Thoracic aorta (tissue), 2 donors: ENCODE results near the gene CFAP99. TPM values are rescaled to one million over a fixed set of nuclear protein-coding genes. Genes with fewer than 3 reads are reported as not detected.

Experiments
- ATAC-seq: fragments of 150-250 bp; one replicate; pipeline ENCODE4 v1.8.0; 2017; ENCODE audit warnings: low read depth; ENCODE audit not compliant: insufficient number of reproducible peaks, low FRiP score
- DNase-seq: peaks from one replicate; pipeline ENCODE4 v3.0.0-alpha.2; 2020; ENCODE audit warnings: low spot score
- H3K27ac ChIP-seq, 2 donors: fragments of 200-600 bp; sonication (generic); 1 replicate in 1 of 2; 2 replicates in 1 of 2; pipeline ENCODE4 v1.5.1; 2016; ENCODE audit warnings: mild to moderate bottlenecking in 2 of 2, moderate library complexity in 2 of 2
- H3K27me3 ChIP-seq: fragments of 200-600 bp; sonication (generic); replicated peaks from 2 replicates; pipeline ENCODE4 v1.6.0; 2016; ENCODE audit warnings: mild to moderate bottlenecking; ENCODE audit not compliant: insufficient read depth
- H3K36me3 ChIP-seq: fragments of 200-600 bp; sonication (generic); one replicate; pipeline ENCODE4 v1.5.1; 2016
- H3K4me1 ChIP-seq, 2 donors: fragments of 200-600 bp; sonication (generic); 1 replicate in 1 of 2; 2 replicates in 1 of 2; pipeline versions ENCODE4 v1.5.1 to v1.6.0; 2016; ENCODE audit warnings: low read depth in 2 of 2, mild to moderate bottlenecking in 1 of 2; ENCODE audit not compliant: control insufficient read depth in 1 of 2
- H3K4me3 ChIP-seq: fragments of 200-600 bp; sonication (generic); 2 replicates; pipeline ENCODE4 v1.5.1; 2016; ENCODE audit warnings: mild to moderate bottlenecking
- H3K9me3 ChIP-seq: fragments of 200-600 bp; sonication (generic); 2 replicates; pipeline ENCODE4 v1.5.1; 2016
- total RNA-seq, 2 donors: library from RNA; depleted of rRNA; stranded (reverse); fragments of >200 nt; gene quantifications; one replicate each; pipeline versions ENCODE4 v1.1.0 to v1.2.3, GENCODE V29; 2016
- TF ChIP-seq, protein P1 (sequence below): fragments of 200-600 bp; sonication (generic); IDR thresholded peaks from one replicate; pipeline ENCODE4 v1.5.1; 2019; ENCODE audit warnings: antibody characterized with exemption

Gene CFAP99
- total RNA-seq, 2 donors from 2014 or later: not detected

DNA sequence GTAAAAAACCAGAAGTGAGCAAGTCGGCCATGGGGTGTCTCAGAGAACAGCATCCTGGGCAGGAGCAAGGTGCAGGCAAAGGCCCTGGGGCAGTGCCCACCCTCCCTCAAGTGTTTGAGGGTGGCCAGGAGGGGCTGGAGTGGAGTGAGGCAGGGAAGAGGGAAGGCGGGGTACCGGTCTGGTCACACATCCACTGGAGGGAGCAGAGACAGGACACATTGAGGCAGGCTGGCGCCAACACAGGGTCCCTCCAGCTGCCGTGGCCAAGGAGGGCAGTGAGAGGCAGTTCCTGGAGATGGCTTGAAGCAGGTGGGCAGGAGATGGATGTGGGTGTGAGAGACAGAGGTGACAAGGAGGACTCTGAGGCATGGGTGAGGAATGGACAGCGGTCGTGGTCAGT is 29.8 kb downstream of the CFAP99 start:
- Histone ChIP-seq H3K36me3 (no peaks in the 10 kb centered on the region), H3K9me3 (no peaks in the 10 kb centered on the region), H3K27me3 (no peaks in the 10 kb centered on the region), H3K4me3 (no peak overlapping the region), H3K27ac (no peak overlapping the region), H3K4me1 (no peaks in the 10 kb centered on the region)
- DNase-seq (no peak), ATAC-seq (no peak)
- TF ChIP-seq, protein P1, sequence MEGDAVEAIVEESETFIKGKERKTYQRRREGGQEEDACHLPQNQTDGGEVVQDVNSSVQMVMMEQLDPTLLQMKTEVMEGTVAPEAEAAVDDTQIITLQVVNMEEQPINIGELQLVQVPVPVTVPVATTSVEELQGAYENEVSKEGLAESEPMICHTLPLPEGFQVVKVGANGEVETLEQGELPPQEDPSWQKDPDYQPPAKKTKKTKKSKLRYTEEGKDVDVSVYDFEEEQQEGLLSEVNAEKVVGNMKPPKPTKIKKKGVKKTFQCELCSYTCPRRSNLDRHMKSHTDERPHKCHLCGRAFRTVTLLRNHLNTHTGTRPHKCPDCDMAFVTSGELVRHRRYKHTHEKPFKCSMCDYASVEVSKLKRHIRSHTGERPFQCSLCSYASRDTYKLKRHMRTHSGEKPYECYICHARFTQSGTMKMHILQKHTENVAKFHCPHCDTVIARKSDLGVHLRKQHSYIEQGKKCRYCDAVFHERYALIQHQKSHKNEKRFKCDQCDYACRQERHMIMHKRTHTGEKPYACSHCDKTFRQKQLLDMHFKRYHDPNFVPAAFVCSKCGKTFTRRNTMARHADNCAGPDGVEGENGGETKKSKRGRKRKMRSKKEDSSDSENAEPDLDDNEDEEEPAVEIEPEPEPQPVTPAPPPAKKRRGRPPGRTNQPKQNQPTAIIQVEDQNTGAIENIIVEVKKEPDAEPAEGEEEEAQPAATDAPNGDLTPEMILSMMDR: no peak

DNA sequence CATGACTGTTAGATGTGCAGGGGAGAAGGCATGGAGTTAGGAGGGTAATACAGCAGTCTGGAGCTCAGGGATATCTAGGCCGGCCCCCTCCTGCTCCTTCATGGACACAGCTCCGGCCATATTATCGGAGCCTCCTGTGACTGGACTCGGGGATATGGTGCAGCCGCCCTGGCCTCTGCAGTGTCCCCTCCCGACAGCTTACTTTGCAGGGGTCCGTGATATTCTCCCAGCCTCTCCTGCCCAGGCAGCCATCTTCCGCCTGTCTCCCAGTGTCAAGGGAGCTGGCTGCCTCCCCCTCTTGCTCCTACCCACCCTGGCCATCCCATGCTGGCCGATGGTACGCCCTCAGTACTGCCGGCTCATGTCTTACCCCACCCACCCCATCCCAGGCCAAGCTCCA is 30.3 kb downstream of the CFAP99 start:
- Histone ChIP-seq H3K4me1 (no peaks in the 10 kb centered on the region), H3K27me3 (no peaks in the 10 kb centered on the region), H3K36me3 (no peaks in the 10 kb centered on the region), H3K27ac (no peak overlapping the region), H3K9me3 (no peaks in the 10 kb centered on the region), H3K4me3 (no peak overlapping the region)
- TF ChIP-seq, protein P1: no peak
- no peak for DNase-seq
- no peak for ATAC-seq

DNA sequence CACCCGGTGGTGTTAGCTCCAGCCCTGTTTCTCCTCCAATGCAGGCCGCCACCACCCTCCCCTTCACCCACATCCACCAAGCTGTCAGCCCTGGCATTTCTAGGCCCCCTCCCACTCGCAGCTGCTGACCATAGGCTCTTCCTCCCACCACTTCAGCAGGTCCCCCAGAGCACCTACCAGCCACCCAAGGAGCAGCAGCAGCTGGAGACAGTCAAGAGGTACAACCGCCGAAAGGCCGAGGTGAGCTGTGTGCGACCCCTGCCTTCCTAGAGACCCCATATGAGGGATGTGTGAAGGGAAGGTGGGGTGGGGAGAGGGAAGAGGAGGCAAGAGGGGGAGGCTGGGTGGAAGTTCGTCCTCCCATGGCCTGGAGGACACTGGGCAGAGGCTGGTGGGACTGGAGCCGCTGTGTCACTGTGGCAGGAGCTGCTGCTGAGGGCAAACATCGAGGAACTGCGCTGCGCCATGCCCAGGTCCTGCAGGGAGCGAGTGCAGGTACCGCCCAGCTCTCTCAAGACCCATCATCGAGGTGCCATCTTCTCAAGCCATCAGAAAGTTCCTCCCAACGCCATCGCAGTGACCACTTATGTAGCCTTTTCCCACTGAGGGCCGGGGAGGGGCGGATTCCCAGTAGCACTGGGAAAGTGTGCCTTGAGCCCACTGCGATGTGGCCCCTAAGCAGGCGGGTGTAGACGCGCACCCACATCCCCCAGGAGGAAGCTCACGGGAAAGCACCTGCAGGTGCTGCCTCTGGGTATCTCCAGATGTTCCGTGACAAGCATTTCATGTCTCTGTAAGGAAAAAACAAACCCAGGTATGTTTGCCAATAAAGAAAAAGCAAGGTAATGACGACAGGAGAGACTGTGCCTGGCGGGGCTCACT is 31.0 kb downstream of the CFAP99 start:
- no peaks in the 10 kb centered on the region for H3K9me3 ChIP-seq
- ATAC-seq (no peak), DNase-seq (no peak)
- no peaks in the 10 kb centered on the region for H3K27me3 ChIP-seq
- H3K27ac ChIP-seq: no peak overlapping the region
- TF ChIP-seq, protein P1: no peak
- no peaks in the 10 kb centered on the region for H3K4me1 ChIP-seq
- no peak overlapping the region for H3K4me3 ChIP-seq
- H3K36me3 ChIP-seq: no peaks in the 10 kb centered on the region

DNA sequence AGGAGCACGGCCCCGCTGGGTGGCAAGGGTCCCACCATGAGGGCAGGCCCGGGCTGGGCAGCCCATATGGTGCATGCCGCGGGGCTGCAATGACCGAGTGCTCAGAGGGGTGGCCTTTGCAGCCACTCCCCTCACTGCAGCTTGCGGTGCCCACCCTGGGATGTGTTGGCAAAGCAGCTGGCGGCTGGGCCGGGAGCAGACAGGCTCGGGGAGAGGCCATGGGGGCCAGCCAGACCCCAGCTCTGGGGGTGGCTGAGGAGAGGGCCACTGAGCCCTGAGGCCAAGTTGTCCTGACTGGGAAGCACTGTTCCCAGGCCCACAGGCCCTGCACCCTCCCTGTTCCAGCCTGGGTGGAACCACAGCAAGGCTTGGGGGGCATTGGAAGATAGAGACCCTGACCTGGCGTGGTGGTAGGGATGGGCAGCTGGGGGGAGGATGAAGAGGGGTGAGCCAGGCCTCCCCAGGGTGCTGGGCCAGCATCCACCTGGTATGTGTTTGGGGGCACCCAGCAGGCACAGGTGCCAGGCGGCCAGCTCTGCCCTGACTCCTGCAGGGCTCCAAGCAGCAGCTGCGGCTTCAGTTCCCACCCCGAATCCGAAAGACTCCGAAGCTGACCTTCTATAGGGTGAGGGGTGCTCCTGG is 31.8 kb downstream of the CFAP99 start:
- no peaks in the 10 kb centered on the region for H3K36me3 ChIP-seq
- no peak overlapping the region for H3K4me3 ChIP-seq
- H3K9me3 ChIP-seq: no peaks in the 10 kb centered on the region
- TF ChIP-seq, protein P1: no peak
- H3K27ac ChIP-seq: no peak overlapping the region
- H3K4me1 ChIP-seq: no peaks in the 10 kb centered on the region
- DNase-seq (no peak), ATAC-seq (no peak)
- H3K27me3 ChIP-seq: no peaks in the 10 kb centered on the region

- Histone ChIP-seq H3K4me3 (no peak overlapping the region), H3K9me3 (no peaks in the 10 kb centered on the region), H3K36me3 (no peaks in the 10 kb centered on the region), H3K27ac (no peak overlapping the region), H3K4me1 (no peaks in the 10 kb centered on the region), H3K27me3 (no peaks in the 10 kb centered on the region)
- no peak for DNase-seq
- no peak for ATAC-seq
- TF ChIP-seq, protein P1: no peak
Measured at GRCh38 chr4:2451036-2451520, 32.3 kb downstream of the CFAP99 start.
